NCI-H1105 treated with DMSO at 0.1 percent for 48 hours (cell line): ENCODE data around the gene CLEC7A.

ENCODE experiments used
- DNase-seq: peaks from one replicate; lab custom pipeline; 2025; lab: John Stamatoyannopoulos, UW

CLEC7A gene

DNA sequence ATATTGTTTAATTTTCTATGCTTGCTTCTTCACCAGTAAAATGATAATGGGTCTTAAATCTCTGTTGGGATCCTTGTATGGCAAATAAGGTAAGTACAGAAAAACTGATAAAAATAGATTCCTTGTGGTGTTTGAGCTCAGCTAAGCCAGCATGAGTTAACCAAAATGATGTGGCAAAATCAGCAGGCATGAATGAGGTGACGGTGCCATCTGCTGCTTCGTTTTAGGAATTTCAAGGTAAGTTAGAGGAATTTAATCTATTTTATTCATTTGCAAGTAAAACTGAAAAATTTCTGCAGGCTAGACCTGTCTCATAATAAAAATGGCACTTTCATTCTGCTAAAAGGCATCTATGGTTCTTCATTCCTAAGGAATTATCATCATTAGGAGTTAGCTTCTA, 10.0 kb upstream of the CLEC7A start:
- DNase-seq: peak; percentile 67

DNA sequence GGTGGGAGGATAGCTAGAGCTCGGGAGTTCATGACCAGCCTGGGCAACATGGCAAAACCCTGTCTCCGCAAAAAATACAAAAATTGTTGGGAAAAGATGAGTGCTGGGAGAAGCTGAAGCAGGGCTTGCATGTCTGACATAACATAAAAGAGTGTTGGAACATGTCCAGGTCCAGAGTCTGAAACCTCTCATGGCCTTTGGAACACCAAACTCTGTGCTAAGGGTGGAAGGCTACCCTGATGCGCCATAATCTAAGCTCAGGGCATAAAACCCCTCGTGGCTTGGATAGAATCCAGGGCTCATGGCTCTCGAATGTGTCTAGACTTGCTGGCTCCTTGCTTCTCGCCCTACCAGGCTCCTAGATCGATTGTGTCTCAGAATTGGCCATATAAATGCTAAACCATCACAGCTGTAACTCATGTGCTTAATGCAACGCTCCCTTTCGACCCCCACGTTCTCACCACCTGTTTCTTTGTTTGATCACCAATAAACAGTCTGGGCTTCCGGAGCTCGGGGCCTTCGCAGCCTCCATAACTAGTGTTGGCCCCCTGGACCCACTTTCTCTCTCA, 6.7 kb upstream of the CLEC7A start:
- peak; percentile 70 for DNase-seq

DNA sequence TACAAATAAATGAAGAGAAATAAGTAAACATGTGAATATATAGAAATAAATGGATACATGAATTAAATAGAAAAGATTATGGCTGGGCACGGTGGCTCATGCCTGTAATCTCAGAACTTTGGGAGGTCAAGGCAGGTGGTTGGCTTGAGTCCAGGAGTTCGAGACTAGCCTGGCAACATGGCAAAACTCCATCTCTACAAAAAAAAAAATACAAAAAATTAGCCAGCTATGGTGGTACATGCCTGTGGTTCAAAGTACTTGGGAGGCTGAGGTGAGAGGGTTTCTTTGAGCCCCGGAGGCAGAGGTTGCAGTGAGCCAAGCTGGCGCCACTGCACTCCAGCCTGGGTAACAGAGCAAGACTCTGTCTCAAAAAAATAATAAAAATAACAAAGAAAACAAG, 5.1 kb upstream of the CLEC7A start:
- DNase-seq: no peak

DNA sequence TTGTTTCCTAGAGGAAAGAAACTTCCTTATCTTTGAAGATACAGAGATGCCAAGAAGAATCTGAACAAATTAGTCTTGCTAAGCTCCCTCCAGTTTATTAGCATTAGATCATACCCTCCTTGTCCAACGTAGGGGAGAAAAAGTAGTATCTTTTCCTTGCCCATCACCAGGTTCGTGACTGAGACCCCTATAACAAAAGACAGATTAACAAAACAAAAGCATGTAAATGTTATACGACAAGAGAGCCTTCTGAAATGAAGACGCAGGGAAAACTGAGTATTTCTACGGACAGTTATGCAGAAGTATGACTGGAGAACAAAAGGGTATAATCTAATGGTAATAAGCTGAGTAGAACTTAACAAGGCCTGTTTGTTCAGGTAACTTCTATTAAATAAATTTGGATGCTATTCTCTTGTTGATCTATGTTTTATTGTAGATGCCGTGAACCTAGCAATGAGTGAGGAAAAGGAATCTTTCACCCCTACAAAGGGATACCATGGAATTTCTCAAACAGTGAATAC, 2.9 kb upstream of the CLEC7A start:
- DNase-seq: no peak

DNA sequence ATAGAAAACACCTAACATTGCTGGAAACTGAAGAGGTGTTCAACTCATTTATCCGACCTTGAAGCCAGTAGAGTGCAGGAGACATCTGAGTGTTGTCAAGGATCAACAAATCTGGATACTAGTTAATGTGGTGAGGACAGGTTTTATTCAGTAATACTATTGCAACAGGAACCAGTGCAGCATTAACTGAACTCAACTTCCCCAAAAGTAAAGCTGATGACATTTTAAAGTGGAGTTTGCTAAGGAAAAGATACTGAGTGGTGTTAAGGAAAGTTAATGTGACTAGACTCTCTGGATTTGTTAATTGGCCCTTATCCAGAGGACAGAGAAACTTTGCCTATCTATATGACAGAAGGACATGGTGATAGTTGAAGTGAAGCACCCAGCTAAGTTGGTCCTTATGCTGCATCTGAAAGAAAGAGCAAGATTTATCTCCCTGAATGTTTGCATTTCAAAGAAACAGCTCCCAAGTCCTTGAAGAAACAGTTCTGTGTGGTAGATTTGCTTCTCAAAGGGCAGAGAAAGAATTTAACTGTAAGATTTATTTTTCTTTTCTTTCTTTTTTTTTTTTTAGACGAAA, 1.2 kb upstream of the CLEC7A start:
- DNase-seq: no peak

DNA sequence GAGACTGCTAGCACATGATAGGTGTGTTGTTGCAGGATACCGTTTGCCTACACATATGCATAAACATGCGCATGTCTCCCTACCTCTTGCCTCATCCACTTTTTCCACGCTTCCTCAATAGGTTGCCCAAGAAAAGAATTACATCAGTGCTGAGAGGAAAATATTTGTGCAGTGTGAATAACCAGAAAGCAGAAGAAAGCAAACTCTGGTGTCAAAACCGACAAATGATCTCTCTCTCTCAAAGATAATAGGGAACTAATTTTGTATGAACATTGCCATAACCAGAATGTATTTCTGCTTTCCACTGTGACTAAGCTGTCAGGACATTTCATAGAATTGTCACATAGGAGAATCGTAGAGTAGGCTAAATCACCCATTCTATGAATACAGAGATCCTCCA, 1.3 kb downstream of the CLEC7A start:
- DNase-seq: no peak

DNA sequence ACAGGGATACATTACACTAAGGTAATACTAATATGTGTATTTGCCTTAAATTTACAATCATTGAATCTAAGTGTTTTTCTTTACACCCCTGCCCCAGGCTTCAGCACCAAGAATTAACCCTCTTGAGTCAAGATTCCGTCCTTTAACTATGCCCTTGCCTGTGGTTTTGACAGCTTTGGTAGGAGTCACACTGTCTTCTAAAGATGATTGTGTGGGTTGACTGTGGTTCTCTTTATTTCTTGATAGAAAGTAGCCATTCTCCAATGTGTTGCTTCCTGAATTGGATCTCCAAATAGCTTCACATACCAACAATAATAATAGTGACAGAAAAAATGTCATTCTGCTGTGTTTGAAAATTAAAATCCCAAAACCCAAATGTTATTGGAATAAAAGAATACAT, 3.6 kb downstream of the CLEC7A start:
- no peak for DNase-seq

DNA sequence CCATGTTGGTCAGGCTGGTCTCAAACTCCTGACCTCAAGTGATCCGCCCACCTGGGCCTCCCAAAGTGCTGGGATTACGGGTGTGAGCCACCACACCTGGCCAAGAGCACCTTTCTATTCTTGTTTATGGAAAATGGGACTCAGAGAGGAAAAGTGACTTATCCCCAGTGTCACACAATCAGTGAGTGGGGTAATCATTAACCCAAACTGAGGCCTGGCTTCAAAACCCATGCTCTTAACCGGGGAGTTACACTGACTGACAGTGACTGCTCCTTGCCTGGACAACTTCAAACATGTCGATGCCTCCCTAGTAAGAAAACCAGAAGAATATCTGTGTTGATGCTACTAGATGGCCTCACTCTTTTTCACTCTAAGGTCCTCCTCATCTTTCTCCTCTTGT, 7.3 kb downstream of the CLEC7A start:
- DNase-seq: no peak

DNA sequence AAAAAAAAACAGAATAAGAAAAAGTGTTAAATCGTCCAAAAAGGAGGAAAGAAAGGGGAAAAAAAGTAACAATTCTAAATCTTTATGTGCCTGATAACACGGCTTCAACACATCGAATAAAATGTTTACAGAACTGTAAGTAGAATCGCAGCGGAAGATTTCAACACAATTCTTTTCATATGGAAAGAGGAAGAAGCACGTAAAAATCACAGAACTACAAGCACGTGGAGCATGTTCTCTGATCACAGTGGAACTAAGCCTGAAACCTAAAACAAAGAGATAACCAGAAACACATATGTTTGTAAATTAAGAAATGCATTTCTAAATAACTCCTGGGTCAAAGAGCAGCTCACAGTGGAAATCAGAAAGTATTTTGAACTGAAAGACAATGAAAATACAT, 8.7 kb downstream of the CLEC7A start:
- no peak for DNase-seq

DNA sequence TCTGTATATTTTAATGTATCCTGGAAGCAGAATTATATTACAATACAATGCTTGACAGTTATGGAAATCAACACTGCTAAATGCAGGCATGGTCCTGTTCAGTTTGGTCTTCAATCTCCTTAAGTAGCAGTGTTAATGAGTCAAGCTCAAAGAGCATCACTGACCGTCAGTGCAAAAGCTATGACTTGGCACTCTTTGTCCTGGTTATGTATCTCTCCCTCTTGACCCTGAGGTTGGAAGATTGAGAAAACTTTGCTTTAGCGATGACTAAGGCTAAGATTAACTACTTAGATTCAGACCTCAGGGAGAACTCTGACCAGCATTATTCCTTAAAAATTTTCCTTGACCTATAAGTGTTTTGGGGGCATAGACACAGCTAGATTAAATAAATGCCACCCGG, 10.9 kb downstream of the CLEC7A start:
- no peak for DNase-seq

DNA sequence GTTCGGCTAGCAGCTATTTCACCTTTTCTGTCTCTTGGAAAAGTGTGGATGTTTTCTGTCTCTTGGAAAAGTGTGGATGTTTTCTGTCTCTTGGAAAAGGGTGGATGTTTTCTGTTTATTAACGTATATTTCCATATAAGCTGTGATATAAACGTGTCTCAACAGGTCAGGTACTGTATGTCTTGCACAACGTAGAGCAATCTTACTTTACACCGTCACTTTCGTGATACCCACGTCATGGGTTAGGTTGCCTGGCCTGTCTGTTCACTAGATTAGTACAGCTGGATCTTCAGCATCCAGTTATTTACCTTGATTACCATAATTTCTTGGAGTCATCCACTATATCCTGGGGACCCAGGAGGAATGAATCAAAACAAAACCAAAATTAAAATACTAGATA, 14.1 kb downstream of the CLEC7A start:
- no peak for DNase-seq

DNA sequence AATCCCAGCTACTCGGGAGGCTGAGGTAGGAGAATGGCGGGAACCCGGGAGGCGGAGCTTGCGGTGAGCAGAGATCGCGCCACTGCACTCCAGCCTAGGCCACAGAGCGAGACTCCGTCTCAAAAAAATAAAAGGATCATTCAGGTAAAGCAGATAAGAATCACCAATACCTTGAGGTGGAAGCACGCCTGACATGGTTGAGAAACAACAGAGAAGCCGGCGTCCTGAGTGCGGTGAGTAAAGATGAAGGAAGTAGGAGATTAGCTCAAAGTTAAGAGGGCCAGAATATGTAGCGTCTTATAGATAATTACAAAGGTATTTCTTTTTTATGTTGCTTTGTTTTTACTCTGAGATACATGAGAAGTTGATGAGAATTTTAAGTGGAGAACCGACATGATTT, 14.7 kb downstream of the CLEC7A start:
- no peak for DNase-seq

DNA sequence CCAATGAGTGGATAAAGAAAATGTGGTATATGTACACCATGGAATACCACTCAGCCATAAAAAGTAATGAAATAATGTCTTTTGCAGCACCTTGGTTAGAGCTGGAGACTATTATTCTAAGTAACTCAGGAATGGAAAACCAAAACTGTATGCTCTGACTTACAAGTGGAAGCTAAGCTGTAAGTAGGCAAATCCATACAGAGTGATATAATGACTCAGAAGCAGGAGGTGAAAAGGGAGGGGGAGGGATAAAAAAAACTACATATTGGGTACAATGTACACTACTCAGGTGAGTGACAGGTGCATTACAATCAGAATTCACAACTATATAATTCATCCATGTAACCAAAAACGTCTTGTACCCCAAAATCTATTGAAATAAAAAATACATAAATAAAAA, 16.1 kb downstream of the CLEC7A start:
- no peak for DNase-seq

DNA sequence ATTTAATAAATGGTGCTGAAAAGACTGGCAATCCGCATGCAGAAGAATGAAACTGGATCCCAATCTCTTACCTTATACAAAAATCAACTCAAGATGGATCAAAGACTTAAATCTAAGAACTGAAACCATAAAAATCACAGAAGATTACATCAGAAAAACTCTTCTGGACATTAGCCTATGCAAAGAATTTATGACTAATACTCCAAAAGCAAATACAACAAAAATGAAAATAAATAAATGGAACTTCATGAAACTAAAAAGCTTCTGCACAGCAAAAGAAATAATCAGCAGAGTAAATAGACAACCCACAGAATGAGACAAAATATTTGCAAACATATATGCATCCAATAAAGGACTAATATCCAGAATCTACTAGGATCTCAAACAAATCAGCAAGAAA, 16.9 kb downstream of the CLEC7A start:
- no peak for DNase-seq

DNA sequence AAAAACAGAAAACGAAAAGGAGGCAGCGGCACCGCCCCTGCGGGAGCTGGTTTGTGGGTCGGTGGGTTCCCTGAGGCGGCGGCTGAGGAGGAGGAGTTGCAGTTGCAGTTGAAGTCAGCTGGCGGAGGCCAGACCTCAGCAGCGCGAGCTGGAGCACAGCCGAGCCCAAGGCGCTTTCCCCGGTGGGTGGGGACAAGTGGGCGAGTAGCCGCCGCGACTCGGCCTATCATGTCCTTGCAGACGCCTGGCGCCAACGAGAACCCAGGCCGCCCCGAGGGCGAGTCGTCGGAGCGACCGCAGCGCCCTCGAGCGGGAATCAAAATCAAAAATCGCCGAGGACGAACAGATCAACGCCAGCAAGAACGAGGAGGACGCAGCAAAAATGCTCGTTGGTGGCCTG, 18.5 kb downstream of the CLEC7A start:
- no peak for DNase-seq

DNA sequence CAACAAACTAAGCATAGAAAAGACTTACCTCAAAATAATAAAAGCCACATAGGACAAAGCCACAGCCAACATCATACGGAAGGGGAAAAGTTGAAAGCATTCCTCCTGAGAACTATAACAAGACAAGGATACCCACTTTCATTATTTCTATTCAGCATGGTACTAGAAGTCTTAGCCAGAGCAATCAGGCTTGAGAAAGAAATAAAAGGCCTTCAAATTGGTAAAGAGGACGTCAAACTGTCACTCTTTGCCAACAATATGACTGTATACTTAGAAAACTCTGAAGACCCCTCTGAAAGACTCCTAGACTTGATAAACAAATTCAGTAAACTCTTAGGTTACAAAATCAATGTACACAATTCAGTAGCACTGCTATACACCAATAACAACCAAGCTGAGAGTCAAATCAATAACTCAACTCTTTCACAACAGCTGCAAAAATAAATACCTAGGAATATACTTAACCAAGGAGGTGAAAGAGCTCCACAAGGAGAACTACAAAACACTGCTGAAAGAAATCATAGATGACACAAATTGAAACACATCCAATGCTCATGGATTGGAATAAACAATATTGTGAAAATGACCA, 19.6 kb downstream of the CLEC7A start:
- no peak for DNase-seq

DNA sequence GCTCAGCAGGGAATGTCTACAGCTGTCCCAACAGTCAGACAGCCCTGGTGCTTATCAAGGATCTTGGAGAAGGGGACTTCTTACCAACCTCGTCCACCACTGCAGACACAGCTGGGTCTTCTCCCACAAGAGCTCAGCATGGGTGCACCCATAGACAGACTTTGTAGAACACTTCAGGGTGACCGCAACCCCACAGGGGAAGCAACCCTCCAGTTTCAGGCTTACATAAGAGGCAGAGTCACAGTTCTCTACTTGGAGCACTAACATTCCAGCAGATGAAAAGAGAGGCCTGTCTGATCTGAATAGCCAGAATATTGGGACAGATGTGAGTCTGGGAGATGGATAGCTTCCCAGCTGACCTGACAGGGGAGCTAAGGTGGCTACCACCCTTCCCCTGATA, 27.7 kb downstream of the CLEC7A start:
- no peak for DNase-seq

DNA sequence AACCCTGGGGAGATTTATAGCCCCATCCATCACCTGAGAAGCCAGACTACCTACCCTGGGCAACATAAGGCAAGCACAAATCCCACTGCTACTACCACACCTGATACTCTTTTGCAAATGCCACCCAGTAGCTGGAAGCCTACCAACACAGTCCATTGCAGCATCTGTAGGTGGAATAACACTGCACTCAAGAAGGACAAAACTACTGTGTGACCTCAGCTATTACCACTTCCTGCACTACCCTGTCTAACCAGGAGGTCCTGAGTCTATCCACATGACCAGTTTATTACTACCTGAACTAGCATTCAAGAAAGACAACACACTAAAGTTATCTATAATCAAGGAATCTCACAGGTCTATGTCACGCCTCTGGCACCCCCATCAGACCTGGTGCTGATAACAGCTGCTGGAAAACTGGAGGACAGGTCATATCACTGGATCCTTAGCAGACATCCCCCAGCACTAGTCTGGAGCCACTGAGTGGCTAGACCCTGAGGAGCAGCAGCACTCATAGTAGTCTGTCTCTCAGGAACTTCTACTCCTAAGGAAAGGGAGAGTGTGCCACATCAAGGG, 28.3 kb downstream of the CLEC7A start:
- DNase-seq: no peak

DNA sequence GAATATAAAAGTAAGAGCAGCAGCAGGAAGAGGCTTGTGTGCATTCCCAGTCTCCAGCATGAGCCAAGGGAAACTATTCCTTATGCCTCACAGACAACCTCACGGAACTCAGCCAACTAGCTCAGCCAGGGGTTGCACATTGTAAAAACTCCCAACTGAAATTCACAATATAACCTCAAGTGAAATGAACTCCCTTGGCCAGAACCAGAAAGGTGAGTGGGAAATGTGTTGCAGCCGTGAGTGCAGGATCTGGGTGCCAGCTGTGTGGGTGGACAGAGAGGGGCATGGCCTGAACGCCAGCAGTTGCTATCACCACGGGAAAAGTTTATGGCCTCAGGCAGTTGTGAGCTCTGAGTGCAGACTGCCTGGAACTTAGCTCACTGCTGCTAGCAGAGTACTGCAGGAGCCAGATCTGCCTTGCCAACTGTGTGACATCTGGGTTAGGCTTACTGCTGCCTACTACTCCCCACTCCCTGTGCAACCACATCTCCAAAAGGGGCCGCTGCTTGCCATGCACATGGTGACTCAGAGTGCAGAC, 28.9 kb downstream of the CLEC7A start:
- no peak for DNase-seq

DNA sequence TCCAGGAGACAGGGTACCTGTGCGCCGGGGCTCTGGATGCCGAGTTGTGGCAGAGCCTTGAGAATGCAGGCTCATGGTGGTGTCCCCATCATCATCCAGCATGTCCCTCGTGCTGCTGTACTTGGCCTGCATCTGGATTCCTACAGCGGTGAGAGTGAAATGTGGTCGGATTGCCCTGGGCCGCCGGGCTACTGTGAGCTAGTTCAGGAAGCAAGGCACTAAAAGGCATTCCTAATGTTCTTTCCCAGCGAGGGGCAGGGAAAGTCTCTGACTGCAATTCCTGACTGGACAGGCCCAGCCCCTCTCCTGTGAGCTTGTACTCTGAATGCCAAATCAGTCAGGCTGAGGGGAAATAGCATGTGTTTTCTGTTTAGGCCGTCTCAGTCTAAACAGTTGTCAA, 31.2 kb downstream of the CLEC7A start, which contains the start of gene CLEC1A:
Gene CLEC1A (minus strand): TSS at position 195 of the 400 bp plus-strand sequence. CDS start 63 bp downstream, at position 132.
- DNase-seq: no peak

DNA sequence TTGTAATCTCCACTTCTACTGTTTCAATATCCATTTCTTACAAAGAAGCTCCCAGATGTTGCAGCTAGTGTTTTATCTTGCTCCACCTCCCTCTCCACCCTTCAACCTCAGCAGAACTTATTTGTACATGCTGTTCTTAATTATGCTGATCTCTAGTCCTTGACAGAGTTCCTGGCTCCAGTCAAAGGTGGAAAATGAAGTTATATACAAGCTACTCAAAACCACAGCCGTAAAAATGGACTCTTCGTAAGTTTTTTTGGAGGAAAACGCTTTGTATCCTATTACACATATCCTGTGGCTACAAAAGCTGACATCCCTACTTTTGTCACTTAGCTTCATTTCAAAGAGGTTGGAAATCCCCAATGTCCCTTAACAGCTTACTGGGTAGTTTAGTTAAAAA, 32.5 kb downstream of the CLEC7A start:
- no peak for DNase-seq

DNA sequence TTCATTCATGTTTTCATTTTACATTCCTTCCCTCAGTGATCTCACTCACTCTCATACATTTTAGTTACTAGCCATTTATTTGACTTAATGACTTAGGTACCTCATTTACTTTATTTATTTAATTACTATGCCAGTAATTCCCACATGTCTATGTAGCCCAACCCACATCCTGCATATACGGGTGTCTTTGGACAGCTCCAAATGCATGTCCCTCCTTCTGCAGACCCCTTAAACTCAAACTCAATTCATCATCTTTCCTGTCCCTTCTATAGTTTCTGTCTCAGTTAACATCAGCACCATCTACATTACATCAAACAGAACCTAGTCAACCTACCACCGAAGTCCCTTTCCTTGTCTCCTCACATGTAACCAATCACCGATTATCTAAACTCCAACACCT, 34.0 kb downstream of the CLEC7A start:
- DNase-seq: no peak
